Heart left ventricle (tissue), 11 donors: ENCODE measurements around the gene NOS1AP. TPM values are rescaled to one million over a fixed set of nuclear protein-coding genes. Genes with fewer than 3 reads are reported as not detected.

ENCODE experiments used
- microRNA counts, 2 donors: library from miRNA; unstranded; fragments of <30 nt; microRNA quantifications; one replicate each; lab custom pipeline; 2016
- microRNA-seq, 4 donors: library from miRNA; unstranded; fragments of <30 nt; microRNA quantifications; one replicate each; pipeline versions ENCODE4 to v1.2.0, GENCODE V29; 2017 to 2020
- polyA plus RNA-seq, 2 donors: library from polyadenylated mRNA; stranded (reverse); fragments of 200-250 nt; gene quantifications; one replicate each; pipeline ENCODE4 v1.2.3, GENCODE V29; 2013
- total RNA-seq, 9 donors: library from RNA; depleted of rRNA in 2 of 9; stranded (reverse); fragments of >200 nt in 2 of 9; fragmentation: NEBNext Ultra II Directional in 3 of 9; extraction: Animal tissue kit (Norgen Biotek cat#: 25700) in 3 of 9; gene quantifications; one replicate each; pipeline versions ENCODE4 v1.1.0 to v1.2.4, GENCODE V29; 2016 to 2023
- donor health status: ischemic (EF 13 %, LVEDD 7.1; RV severe dilation, severe dysfunction).
- donor health status: healthy with polysubstance abuse.
- donor health status: DM: no; HTN: yes; CAD: no.
- donor health status: DM: no; HTN: no; CAD: no.
- donor health status: ischemic (EF 25% LVEDD 5.7; RV mildly dilated, moderate dysfunction).
- donor health status: healthy.
- donor health status: DM: yes; HTN: yes; CAD: no.
- donor health status: PGD.
- donor health status: nonischemic (EF 23%, LVEDD 6.1; RV moderate dilation, normal function).

NOS1AP gene
- total and polyA plus RNA-seq, 11 donors = 1.1 to 6.4 (median 4.3) TPM

MicroRNAs within 50 kb of the gene (microRNA counts, 767-probe panel; counts per million panel counts)
- microRNA hsa-miR-556-3p (lab: Ali Mortazavi, UCI) (0 to 71.6 counts per million in 2 donors), microRNA hsa-miR-556-5p (lab: Ali Mortazavi, UCI) (0 to 71.6 counts per million in 2 donors)

Small RNAs within 50 kb of the gene (microRNA-seq; reads per million reads assigned to microRNA genes)
- gene MIR4654 (0 to 0.45 (median 0.10) reads per million in 4 donors), gene MIR556 (2.4 to 9.0 (median 3.7) reads per million in 4 donors)

Other genes with a start within 250 kb of the NOS1AP start
- gene OLFML2B, start 45.8 kb upstream of the NOS1AP start, total RNA-seq = 10 to 100 TPM in 2 of 9 donors, 1 to 10 TPM in 5, under 1 TPM in 2; 0.75 to 39.2 (median 2.9) TPM
- 1 to 10 TPM in 1 of 2 donors, under 1 TPM in 1; 0.91 to 2.8 TPM for gene OLFML2B, start 45.8 kb upstream of the NOS1AP start, polyA plus RNA-seq